BJ (cell line): ENCODE data around the gene OLAH. TPM values are rescaled to one million over a fixed set of nuclear protein-coding genes. Genes with fewer than 3 reads are reported as not detected.

ENCODE experiments used
- CTCF ChIA-PET: fragments of 350-600 bp; formaldehyde crosslinking; extraction: SDS; loops from one replicate; lab custom pipeline; 2021; ENCODE audit warnings: antibody characterized with exemption, inconsistent platforms; lab: Yijun Ruan, JAX
- POLR2A ChIA-PET: fragments of 300-600 bp; sonication (Branson Sonifier 250); formaldehyde crosslinking; extraction: SDS; loops from one replicate; lab custom pipeline; 2021; ENCODE audit warnings: antibody characterized with exemption; lab: Charles Lee
- DNase-seq: peaks from one replicate; pipeline ENCODE4 v3.0.0-alpha.2; 2011; ENCODE audit warnings: low read depth
- H3K27me3 ChIP-seq: 2 replicates; pipeline ENCODE4 v1.6.0; 2011; ENCODE audit warnings: low read length; ENCODE audit not compliant: control insufficient read depth, insufficient read depth
- H3K36me3 ChIP-seq: 2 replicates; pipeline ENCODE4 v1.5.1; 2011; ENCODE audit warnings: low read length; ENCODE audit not compliant: control insufficient read depth, insufficient read depth
- H3K4me3 ChIP-seq: 2 replicates; pipeline ENCODE4 v1.5.1; 2011; ENCODE audit warnings: low read depth, mild to moderate bottlenecking, control low read depth, low read length
- CTCF ChIP-seq: IDR thresholded peaks from 2 replicates; pipeline ENCODE4 v1.5.1; 2011; ENCODE audit warnings: low read depth, mild to moderate bottlenecking, control low read depth, inconsistent platforms, low read length, moderate library complexity; ENCODE audit not compliant: insufficient read depth
- polyA plus RNA-seq: library from polyadenylated mRNA; depleted of rRNA; stranded (reverse); fragments of >200 nt; gene quantifications from 2 replicates; pipeline ENCODE4 v1.2.3, GENCODE V29; 2011

Gene OLAH
- polyA plus RNA-seq, 1 experiment: 0.29 TPM

- CTCF ChIA-PET: no interaction called here
- TF ChIP-seq CTCF: no peak
- POLR2A ChIA-PET: no interaction called here
- DNase-seq: no peak
- Histone ChIP-seq H3K36me3 (no peaks in the 10 kb centered on the region), H3K27me3 (no peaks in the 10 kb centered on the region; the same call in 1 of the 2 replicates), H3K4me3 (no peak overlapping the region)
Observed at GRCh38 chr10:15091418-15091817, 47.7 kb downstream of the OLAH start.

GRCh38 chr10:15092855-15093408, 49.2 kb downstream of the OLAH start:
- H3K27me3 ChIP-seq: no peaks in the 10 kb centered on the region; the same call in 1 of the 2 replicates
- ChIA-PET POLR2A (no interaction called here), CTCF (no interaction called here)
- H3K4me3 ChIP-seq: no peak overlapping the region
- TF ChIP-seq CTCF: no peak
- no peak for DNase-seq
- no peaks in the 10 kb centered on the region for H3K36me3 ChIP-seq

- ChIA-PET CTCF (no interaction called here), POLR2A (no interaction called here)
- Histone ChIP-seq H3K4me3 (peak overlapping the region; percentile 65), H3K27me3 (no peaks in the 10 kb centered on the region; the same call in 1 of the 2 replicates), H3K36me3 (no peaks in the 10 kb centered on the region)
- DNase-seq: no peak
- TF ChIP-seq CTCF: no peak
Observed at GRCh38 chr10:15096661-15097010, 52.9 kb downstream of the OLAH start.

- DNase-seq: peak; percentile 57
- peak within 1 kb of the TSS; percentile 65 for H3K4me3 ChIP-seq
- ChIA-PET POLR2A (no interaction called here), CTCF (interaction anchor here (0.7 to 0.8 kb wide), 2 partner anchors 9 to 123 kb away, joined by 3 read pairs; no protein-coding TSS in a partner anchor)
- 0 out of 2 replicates have a peak, but pooled peaks have one; percentile 3 for TF ChIP-seq CTCF
- H3K36me3 ChIP-seq: peaks cover 4% of the 10 kb centered on the region
- H3K27me3 ChIP-seq: no peaks in the 10 kb centered on the region; the same call in 1 of the 2 replicates
Observed at GRCh38 chr10:15097011-15097812, 53.5 kb downstream of the OLAH start, which contains the start of gene RPP38. Gene RPP38, plus strand, starts transcription at chr10:15097355. Its CDS starts 5,960 bp downstream, at chr10:15103315.

- ChIA-PET CTCF (no interaction called here), POLR2A (no interaction called here)
- H3K36me3 ChIP-seq: peaks cover 8% of the 10 kb centered on the region
Observed at GRCh38 chr10:15099886-15100285, 56.1 kb downstream of the OLAH start.

More at GRCh38 chr10:15099886-15100285, 56.1 kb downstream of the OLAH start:
- no peak for DNase-seq
- Histone ChIP-seq H3K27me3 (no peaks in the 10 kb centered on the region), H3K4me3 (no peak overlapping the region)
- TF ChIP-seq CTCF: no peak
